Esophagus muscularis mucosa (tissue), 4 donors: ENCODE measurements around the gene TP53AIP1. TPM values are rescaled to one million over a fixed set of nuclear protein-coding genes. Genes with fewer than 3 reads are reported as not detected.

Experiments used
- DNase-seq: peaks from one replicate; pipeline ENCODE4 v3.0.0-alpha.2; 2017; ENCODE audit errors: extremely low spot score
- H3K27ac ChIP-seq, 4 donors: fragments of 200-600 bp; sonication (generic); replicated peaks in 1 of 4; 1 replicate in 3 of 4; 2 replicates in 1 of 4; pipeline ENCODE4 v1.5.1; 2016 to 2019; ENCODE audit warnings: mild to moderate bottlenecking in 1 of 4
- H3K27me3 ChIP-seq, 4 donors: fragments of 200-600 bp; sonication (generic); one replicate each; pipeline versions ENCODE4 v1.5.1 to v1.6.0; 2016 to 2019
- H3K36me3 ChIP-seq, 4 donors: fragments of 200-600 bp; sonication (generic); one replicate each; pipeline ENCODE4 v1.5.1; 2016 to 2019
- H3K4me1 ChIP-seq, 4 donors: fragments of 200-600 bp; sonication (generic); one replicate each; pipeline ENCODE4 v1.5.1; 2016 to 2019
- H3K4me3 ChIP-seq, 4 donors: fragments of 200-600 bp; sonication (generic); 1 replicate in 2 of 4; 2 replicates in 2 of 4; pipeline ENCODE4 v1.5.1; 2016 to 2019; ENCODE audit warnings: mild to moderate bottlenecking in 4 of 4, moderate library complexity in 1 of 4
- H3K9me3 ChIP-seq, 4 donors: fragments of 200-600 bp; sonication (generic); 1 replicate in 3 of 4; 2 replicates in 1 of 4; pipeline ENCODE4 v1.5.1; 2016 to 2019
- CTCF ChIP-seq, 3 experiments: fragments of 200-600 bp in 2 of 3; fragments of 450-650 bp in 1 of 3; sonication (generic) in 2 of 3; IDR thresholded peaks; one replicate each; pipeline ENCODE4 v1.5.1; 2017 to 2019; ENCODE audit warnings: antibody characterized with exemption in 3 of 3, mild to moderate bottlenecking in 2 of 3, moderate library complexity in 1 of 3
- EP300 ChIP-seq: sonication (generic); formaldehyde crosslinking; IDR thresholded peaks from one replicate; pipeline ENCODE4 v1.6.1; 2017; ENCODE audit warnings: antibody characterized with exemption
- POLR2A ChIP-seq: fragments of 450-650 bp; IDR thresholded peaks from one replicate; pipeline ENCODE4 v1.6.1; 2017; ENCODE audit warnings: antibody characterized with exemption, moderate library complexity, mild to moderate bottlenecking, low read depth
- POLR2AphosphoS5 ChIP-seq, 2 donors: sonication (generic); formaldehyde crosslinking; IDR thresholded peaks; one replicate each; pipeline ENCODE4 v1.6.1; 2017; ENCODE audit warnings: antibody characterized with exemption in 2 of 2
- WGBS: methylation state at CpG from one replicate; pipeline ENCODE4 v1.1.5; 2018; 5-methylcytosine and 5-hydroxymethylcytosine counted together
- intact Hi-C: fragments of 100-400 bp; cut with DNase I; formaldehyde crosslinking; loops from one replicate; pipeline ENCODE4 v1.15.1; 2023
- total RNA-seq, 4 donors: library from RNA; depleted of rRNA; stranded (reverse); fragments of >200 nt; gene quantifications; one replicate each; pipeline versions ENCODE4 v1.1.0 to v1.2.1, GENCODE V29; 2016

Gene TP53AIP1
- total RNA-seq, 4 donors from 2014 or later = 0.57 TPM; not detected in 3

GRCh38 chr11:128937480-128937879 lies 5.2 kb downstream of the TP53AIP1 start:
- Histone ChIP-seq H3K27me3 (peaks cover 0 to 27% (median 0%) of the 10 kb centered on the region in 4 donors), H3K36me3 (no peaks in the 10 kb centered on the region), H3K27ac (no peak overlapping the region), H3K4me1 (no peaks in the 10 kb centered on the region), H3K9me3 (no peaks in the 10 kb centered on the region), H3K4me3 (no peak overlapping the region)
- WGBS = 88% methylated on average over 5 of the region's 9 CpGs
- TF ChIP-seq POLR2A (no peak), POLR2AphosphoS5 (IDR thresholded peaks at IDR 0.05) (no peak), EP300 (no peak), CTCF (IDR thresholded peaks at IDR 0.05) (no peak)
- no peak for DNase-seq
- intact Hi-C loops = no loop called here

- Histone ChIP-seq H3K27ac (no peak overlapping the region), H3K9me3 (no peaks in the 10 kb centered on the region), H3K4me3 (no peak overlapping the region), H3K27me3 (peaks cover 0 to 21% (median 0%) of the 10 kb centered on the region in 4 donors), H3K36me3 (no peaks in the 10 kb centered on the region), H3K4me1 (no peaks in the 10 kb centered on the region)
- DNase-seq = no peak
- intact Hi-C loops = no loop called here
- 81% methylated on average over 14 of the region's 16 CpGs for WGBS
- TF ChIP-seq POLR2A (no peak), POLR2AphosphoS5 (IDR thresholded peaks at IDR 0.05) (no peak), EP300 (no peak), CTCF (IDR thresholded peaks at IDR 0.05) (no peak)
Observed at GRCh38 chr11:128936606-128937251, 5.9 kb downstream of the TP53AIP1 start.

- Histone ChIP-seq H3K27me3 (peaks cover 0 to 22% (median 1%) of the 10 kb centered on the region in 4 donors), H3K27ac (no peak overlapping the region), H3K4me3 (no peak overlapping the region), H3K9me3 (no peaks in the 10 kb centered on the region), H3K4me1 (no peaks in the 10 kb centered on the region), H3K36me3 (no peaks in the 10 kb centered on the region)
- DNase-seq = no peak
- TF ChIP-seq EP300 (no peak), POLR2A (no peak), POLR2AphosphoS5 (IDR thresholded peaks at IDR 0.05) (no peak), CTCF (IDR thresholded peaks at IDR 0.05) (no peak)
- intact Hi-C loops = no loop called here
- 91% methylated on average over 10 of the region's 10 CpGs for WGBS
Observed at GRCh38 chr11:128934926-128935325, 7.7 kb downstream of the TP53AIP1 start.

GRCh38 chr11:128934351-128934750 lies 8.3 kb downstream of the TP53AIP1 start:
- no peak for DNase-seq
- no peaks in the 10 kb centered on the region for H3K9me3 ChIP-seq
- H3K4me3 ChIP-seq = no peak overlapping the region
- TF ChIP-seq POLR2A = no peak
- TF ChIP-seq CTCF (IDR thresholded peaks at IDR 0.05) = no peak
- no peak for TF ChIP-seq POLR2AphosphoS5 (IDR thresholded peaks at IDR 0.05)
- TF ChIP-seq EP300 = no peak
- H3K4me1 ChIP-seq = no peaks in the 10 kb centered on the region
- intact Hi-C loops = no loop called here
- H3K27me3 ChIP-seq = peaks cover 0 to 24% (median 3%) of the 10 kb centered on the region in 4 donors
- 86% methylated on average over 7 of the region's 7 CpGs for WGBS
- no peak overlapping the region for H3K27ac ChIP-seq
- H3K36me3 ChIP-seq = no peaks in the 10 kb centered on the region
